ENCODE measurements around the gene COPS6. TPM values are rescaled to one million over a fixed set of nuclear protein-coding genes. Genes with fewer than 3 reads are reported as not detected.

COPS6 gene
- total and polyA plus RNA-seq, 4 donors, result 28.7 to 63.2 (median 46.8) TPM

DNA sequence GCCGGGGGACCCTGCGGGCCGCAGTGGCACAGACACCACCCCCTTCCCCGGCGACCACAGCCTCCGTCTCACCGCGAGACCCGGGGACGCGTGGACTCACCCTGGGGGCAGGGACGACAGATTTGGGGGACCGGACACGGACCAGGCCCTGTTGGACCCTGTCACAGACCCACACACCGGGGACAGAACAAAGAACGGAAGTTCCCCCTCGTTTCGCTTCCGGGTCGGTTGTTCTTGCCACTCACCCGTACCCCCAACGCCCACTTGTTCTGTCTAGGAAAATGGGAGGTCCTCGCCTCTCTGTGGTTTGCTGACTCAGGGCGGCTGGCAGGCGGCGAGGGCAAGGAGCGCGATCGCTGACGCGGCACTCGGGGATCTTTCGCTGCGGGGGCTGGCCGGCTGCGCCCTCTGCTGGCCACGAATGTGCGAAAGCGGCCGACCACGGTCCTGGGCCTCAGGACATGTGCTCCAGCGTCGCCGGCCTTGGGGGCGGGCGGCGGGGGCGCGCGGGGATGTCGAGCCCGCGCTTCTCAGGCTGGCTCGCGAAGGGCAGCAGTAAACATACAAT is 7.2 kb upstream of the COPS6 start, which contains the start of gene ZNF3:
Gene ZNF3, minus strand, starts transcription at position 189 of the 568 bp plus-strand sequence. CDS start 4,366 bp downstream, outside the sequence.
- WGBS, result under 1% methylated on average over 55 of the region's 55 CpGs
- H3K27me3 ChIP-seq (ENCODE audit: control insufficient read depth in 4 of 4, insufficient read depth in 4 of 4, low read length in 3 of 4), result no peaks in the 10 kb centered on the region
- peak; percentile 87 to 92 for TF ChIP-seq RAD21 (IDR thresholded peaks at IDR 0.05)
- TF ChIP-seq HNF4A (conservative IDR thresholded peaks at IDR 0.05), result peak; percentile 65 to 70
- TF ChIP-seq, protein P1, sequence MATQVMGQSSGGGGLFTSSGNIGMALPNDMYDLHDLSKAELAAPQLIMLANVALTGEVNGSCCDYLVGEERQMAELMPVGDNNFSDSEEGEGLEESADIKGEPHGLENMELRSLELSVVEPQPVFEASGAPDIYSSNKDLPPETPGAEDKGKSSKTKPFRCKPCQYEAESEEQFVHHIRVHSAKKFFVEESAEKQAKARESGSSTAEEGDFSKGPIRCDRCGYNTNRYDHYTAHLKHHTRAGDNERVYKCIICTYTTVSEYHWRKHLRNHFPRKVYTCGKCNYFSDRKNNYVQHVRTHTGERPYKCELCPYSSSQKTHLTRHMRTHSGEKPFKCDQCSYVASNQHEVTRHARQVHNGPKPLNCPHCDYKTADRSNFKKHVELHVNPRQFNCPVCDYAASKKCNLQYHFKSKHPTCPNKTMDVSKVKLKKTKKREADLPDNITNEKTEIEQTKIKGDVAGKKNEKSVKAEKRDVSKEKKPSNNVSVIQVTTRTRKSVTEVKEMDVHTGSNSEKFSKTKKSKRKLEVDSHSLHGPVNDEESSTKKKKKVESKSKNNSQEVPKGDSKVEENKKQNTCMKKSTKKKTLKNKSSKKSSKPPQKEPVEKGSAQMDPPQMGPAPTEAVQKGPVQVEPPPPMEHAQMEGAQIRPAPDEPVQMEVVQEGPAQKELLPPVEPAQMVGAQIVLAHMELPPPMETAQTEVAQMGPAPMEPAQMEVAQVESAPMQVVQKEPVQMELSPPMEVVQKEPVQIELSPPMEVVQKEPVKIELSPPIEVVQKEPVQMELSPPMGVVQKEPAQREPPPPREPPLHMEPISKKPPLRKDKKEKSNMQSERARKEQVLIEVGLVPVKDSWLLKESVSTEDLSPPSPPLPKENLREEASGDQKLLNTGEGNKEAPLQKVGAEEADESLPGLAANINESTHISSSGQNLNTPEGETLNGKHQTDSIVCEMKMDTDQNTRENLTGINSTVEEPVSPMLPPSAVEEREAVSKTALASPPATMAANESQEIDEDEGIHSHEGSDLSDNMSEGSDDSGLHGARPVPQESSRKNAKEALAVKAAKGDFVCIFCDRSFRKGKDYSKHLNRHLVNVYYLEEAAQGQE (IDR thresholded peaks at IDR 0.05), result peak; percentile 85
- peak; percentile 70 to 72 for TF ChIP-seq RXRA (IDR thresholded peaks at IDR 0.05)
- peak; percentile 31 to 69 for TF ChIP-seq JUND (IDR thresholded peaks at IDR 0.05)
- TF ChIP-seq GABPA (IDR thresholded peaks at IDR 0.05 in 1 of 2, conservative IDR thresholded peaks at IDR 0.05 in 1 of 2), result peak; percentile 96 to 98
- peak; percentile 31 for TF ChIP-seq HNF4G (IDR thresholded peaks at IDR 0.05)
- TF ChIP-seq, protein P2, sequence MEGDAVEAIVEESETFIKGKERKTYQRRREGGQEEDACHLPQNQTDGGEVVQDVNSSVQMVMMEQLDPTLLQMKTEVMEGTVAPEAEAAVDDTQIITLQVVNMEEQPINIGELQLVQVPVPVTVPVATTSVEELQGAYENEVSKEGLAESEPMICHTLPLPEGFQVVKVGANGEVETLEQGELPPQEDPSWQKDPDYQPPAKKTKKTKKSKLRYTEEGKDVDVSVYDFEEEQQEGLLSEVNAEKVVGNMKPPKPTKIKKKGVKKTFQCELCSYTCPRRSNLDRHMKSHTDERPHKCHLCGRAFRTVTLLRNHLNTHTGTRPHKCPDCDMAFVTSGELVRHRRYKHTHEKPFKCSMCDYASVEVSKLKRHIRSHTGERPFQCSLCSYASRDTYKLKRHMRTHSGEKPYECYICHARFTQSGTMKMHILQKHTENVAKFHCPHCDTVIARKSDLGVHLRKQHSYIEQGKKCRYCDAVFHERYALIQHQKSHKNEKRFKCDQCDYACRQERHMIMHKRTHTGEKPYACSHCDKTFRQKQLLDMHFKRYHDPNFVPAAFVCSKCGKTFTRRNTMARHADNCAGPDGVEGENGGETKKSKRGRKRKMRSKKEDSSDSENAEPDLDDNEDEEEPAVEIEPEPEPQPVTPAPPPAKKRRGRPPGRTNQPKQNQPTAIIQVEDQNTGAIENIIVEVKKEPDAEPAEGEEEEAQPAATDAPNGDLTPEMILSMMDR (IDR thresholded peaks at IDR 0.05; ENCODE audit: low read depth, low read length, missing input control), result peak; percentile 88
- peak; percentile 85 for TF ChIP-seq SP1 (IDR thresholded peaks at IDR 0.05)
- no peak for TF ChIP-seq MAX (IDR thresholded peaks at IDR 0.05)
- TF ChIP-seq TAF1 (conservative IDR thresholded peaks at IDR 0.05), result no peak
- no peak for TF ChIP-seq ATF3 (IDR thresholded peaks at IDR 0.05)
- TF ChIP-seq FOXA1 (IDR thresholded peaks at IDR 0.05), result peak; percentile 84
- TF ChIP-seq NR2F2 (IDR thresholded peaks at IDR 0.05), result peak; percentile 68
- peak; percentile 83 for TF ChIP-seq YY1 (IDR thresholded peaks at IDR 0.05)
- TF ChIP-seq EGR1 (IDR thresholded peaks at IDR 0.05; ENCODE audit: low read depth in 2 of 2), result peak; percentile 90 to 96
- TF ChIP-seq ZBTB33 (IDR thresholded peaks at IDR 0.05), result peak; percentile 45
- TF ChIP-seq FOXA2 (IDR thresholded peaks at IDR 0.05), result peak; percentile 22
- peak within 1 kb of the TSS; percentile 80 to 90 (median 83) for H3K4me3 ChIP-seq (ENCODE audit: low read depth in 1 of 3, low read length in 3 of 3)
- peak; percentile 98 for DNase-seq (ENCODE audit: low spot score)
- H3K9ac ChIP-seq (ENCODE audit: low read depth in 1 of 2, low read length in 2 of 2), result peak within 1 kb of the TSS; percentile 88 to 96
- H3K36me3 ChIP-seq (ENCODE audit: control insufficient read depth in 4 of 4, insufficient read depth in 3 of 4, low read depth in 1 of 4, low read length in 3 of 4), result peaks cover 0 to 10% (median 4%) of the 10 kb centered on the region in 4 donors
- peak within 1 kb of the TSS; percentile 89 to 90 for H3K27ac ChIP-seq (ENCODE audit: low read depth in 1 of 2, low read length in 2 of 2)
- H3K9me3 ChIP-seq (ENCODE audit: control insufficient read depth in 4 of 4, low read length in 3 of 4), result no peaks in the 10 kb centered on the region
- H3K4me1 ChIP-seq (ENCODE audit: control insufficient read depth in 4 of 4, insufficient read depth in 4 of 4, low read length in 3 of 4), result peaks cover 12 to 34% (median 29%) of the 10 kb centered on the region in 4 donors
